Hindlimb muscle (tissue), 1 donor: ENCODE measurements around the gene CCND1. TPM values are rescaled to one million over a fixed set of nuclear protein-coding genes. Genes with fewer than 3 reads are reported as not detected.

Experiments used
- DNase-seq: peaks from one replicate; pipeline ENCODE4 v3.0.0-alpha.2; 2013
- polyA plus RNA-seq: library from polyadenylated mRNA; unstranded; fragments of 120-200 nt; gene quantifications from one replicate; pipeline ENCODE4 v1.2.1, GENCODE V29; 2013; ENCODE audit not compliant: insufficient read length

CCND1 gene
- 66.7 TPM for polyA plus RNA-seq

- peak; percentile 72 for DNase-seq
Measured at GRCh38 chr11:69640995-69641581, at the start of gene CCND1. Gene CCND1, plus strand, starts transcription at chr11:69641156. Its CDS starts 158 bp downstream, at chr11:69641314.

DNA sequence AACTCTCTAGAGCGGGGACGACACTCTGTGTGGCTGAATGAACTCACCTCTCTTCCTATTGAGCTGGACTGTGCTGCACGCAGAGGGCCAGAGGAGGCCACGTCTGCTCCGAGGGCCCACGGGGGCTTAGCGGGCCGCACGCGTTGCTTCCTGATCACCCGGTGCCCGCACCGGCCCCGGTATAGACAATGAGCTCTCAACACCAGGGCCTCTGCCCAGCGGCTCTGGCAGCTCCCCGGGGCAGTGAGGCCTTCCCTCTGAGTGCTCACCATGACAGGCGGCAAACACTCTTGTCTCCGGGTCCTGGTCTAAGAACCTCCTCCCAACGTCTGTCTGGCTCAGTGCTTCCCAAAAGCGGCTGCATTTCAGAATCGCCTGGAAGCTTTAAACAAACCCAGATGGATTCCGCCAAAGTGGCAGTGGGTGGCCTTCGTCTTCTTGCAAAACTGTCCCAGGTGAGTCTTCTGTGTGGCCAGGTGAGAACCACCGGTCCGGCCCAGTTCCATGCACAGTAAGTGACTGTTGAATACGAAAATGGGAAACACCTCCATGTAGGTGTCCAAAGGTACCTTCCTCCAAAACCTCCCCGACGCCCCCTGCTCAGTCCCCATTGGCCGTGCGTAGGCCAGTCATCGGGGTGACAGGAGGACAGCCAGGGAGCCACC, 47.8 kb upstream of the CCND1 start:
- DNase-seq = no peak

GRCh38 chr11:69593851-69594250, 47.1 kb upstream of the CCND1 start:
- no peak for DNase-seq

- no peak for DNase-seq
Measured at GRCh38 chr11:69594481-69594880, 46.5 kb upstream of the CCND1 start.

GRCh38 chr11:69595805-69596665, 44.9 kb upstream of the CCND1 start:
- DNase-seq = no peak

DNA sequence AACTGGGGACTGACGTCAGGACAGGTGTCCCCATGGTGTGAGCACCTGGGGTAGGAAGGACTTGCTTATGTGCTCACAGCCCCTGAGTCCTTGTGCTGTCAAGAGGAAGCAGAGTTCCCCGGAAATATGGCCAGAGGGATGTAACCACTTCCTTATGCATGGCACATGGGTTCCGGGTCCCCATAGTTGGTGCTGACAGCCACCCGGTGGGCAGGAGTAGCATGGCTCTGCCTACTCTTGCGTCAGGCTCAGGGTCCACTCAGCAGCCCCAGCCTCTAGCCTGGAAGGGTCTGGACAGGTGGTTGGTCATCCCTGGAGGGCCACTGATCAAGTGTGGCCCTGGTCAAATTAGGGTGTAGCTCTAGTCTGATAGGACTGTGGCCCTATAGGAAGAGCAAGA, 42.8 kb upstream of the CCND1 start:
- DNase-seq = no peak

GRCh38 chr11:69599502-69599901, 41.5 kb upstream of the CCND1 start:
- DNase-seq = no peak

DNA sequence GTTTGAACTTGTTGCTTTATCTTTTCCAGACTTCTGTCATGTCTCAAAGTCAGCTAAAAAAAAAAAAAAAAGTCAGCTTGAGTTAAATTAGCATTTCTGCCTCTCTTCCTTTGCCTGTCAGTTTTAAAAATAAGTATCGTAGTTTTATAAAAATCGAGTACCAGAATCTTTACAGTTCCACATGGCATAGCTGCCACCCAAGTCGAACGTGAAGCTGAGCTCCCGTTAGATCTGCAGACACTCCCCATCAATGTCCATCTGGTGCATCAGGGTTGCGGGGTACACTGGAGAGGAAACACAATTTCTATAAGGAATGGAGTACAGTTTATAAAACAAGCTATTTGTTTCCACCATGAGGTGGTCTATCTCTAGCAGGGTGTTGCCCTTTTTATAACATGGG, 41.0 kb upstream of the CCND1 start:
- DNase-seq = no peak

GRCh38 chr11:69601011-69601975, 39.7 kb upstream of the CCND1 start:
- DNase-seq = no peak

DNA sequence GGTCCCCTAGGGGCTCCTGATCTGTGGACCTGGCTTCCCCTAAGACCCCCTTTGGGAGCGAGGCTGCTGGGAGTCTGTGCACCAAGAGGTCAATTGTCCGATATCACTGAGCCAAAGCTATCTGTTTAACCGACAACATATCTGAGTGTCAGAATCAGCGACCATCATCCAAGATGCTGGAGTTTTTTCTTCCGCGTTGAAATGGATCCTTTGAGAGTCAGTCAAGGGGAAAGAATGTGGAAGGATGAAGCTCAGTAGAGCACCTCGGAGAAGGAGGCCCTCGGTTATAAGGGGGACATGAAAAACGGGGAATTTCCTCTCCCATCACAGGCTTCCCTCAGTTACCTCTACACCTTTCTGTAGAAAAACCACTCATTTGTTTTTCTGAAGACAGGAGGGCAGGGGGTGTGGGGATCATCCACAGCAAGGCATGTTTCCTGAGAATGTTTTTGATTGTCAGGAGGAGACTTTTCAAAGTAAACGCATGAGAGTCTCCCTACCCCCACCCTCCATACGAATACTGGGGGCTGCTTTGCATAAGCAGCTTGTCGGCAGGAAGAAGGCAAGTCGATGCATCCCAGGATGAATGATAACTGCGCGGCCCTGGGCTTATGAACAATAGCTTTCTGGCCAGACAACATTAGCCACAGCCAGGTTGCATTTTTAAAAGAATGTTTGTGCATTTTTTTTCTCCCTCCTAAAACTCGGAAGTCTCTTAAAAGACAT, 37.7 kb upstream of the CCND1 start:
- no peak for DNase-seq

DNA sequence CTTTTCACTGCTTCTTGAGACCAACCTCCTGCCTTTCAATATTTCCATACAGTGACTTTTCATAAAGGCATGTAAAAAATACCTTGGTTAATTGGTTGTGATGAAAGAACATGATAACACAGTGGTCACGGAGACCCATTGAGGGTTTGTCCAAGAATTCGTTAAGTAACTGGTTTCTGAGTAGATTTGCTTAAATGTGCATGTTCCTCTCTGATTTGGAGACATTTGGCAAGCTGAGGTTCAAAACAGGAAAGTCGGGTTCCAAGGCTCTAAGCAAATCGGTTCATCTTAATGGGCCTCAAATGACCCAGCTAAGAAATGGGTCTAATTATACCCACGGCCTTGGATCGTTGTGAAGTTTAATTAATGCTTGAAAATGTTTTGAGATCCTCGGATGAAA, 36.9 kb upstream of the CCND1 start:
- DNase-seq = no peak

DNA sequence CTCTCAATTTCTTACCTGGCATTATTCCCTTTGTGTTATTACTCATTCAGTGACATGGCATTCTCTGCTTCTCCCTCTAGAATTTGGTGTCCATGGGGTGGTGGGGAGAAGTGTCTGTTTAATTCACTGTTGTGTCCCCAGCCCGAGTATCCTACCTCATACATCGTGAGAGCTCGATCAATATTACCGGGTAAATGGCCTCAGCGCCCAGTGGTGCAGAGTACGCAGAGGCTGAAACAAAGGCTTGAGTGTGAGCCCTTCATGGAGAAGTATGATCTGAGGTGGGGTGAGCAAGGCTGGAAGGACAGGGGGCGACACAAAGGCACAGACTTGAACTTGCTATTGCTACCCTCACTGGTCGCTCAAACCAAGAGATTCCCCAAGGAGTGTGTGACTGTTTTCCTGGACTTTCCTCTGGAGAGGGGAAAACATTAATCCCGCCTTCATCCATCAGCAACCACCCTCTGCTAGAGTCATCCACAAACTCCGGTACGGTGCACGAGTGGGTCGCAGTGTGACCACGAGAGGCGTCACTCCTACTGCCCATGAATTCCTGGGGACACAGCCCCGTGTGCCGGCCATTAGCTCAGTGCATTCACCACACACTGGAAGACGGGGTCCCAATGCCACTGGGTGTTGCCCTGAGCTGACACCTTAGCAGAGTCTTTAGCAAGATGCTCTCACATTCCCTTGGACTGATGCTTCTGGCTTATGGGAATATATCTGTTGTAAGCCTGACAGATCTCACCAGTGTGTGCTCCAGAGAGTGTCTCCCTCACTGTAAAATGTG, 35.0 kb upstream of the CCND1 start:
- no peak for DNase-seq

DNA sequence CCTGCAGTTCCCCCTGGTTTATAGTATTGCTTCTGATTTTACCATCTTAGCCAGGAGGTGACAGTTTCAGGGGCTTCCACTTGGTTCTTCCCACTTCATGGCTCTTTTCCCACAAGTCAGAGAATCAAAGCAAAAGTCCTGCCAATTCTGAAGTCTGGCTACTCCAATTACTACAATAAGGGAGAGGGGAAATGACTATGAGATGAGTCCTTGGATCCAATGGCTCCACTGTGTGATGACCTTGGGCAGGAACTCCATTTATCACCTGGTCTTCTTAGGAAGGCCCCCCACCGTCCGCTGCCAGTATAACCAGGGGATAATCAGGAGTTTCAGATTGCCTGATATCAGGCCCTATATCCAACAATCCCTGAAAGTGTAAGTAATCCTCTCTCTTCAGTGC, 31.6 kb upstream of the CCND1 start:
- DNase-seq = no peak

GRCh38 chr11:69611548-69612526, 29.1 kb upstream of the CCND1 start:
- no peak for DNase-seq

DNA sequence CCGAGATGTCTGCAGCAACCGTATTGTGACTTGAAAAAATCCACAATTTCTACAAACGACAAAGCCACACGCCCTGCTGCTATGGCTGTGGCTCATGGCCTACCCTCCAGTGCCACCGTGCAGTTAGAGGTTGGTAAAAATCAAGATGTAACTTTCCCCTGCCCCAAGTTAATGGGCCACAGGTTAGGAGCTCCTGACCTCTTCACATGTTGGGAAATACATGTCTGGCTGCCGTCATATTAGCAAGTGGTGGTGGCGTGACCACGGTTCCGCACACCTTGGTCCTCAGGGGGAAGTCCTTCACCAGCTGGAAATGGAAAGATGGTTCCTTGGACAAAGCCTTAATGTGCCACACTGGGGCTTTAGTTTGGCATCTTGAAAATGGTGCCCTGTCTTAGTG, 27.4 kb upstream of the CCND1 start:
- DNase-seq = no peak

- no peak for DNase-seq
Measured at GRCh38 chr11:69614085-69614484, 26.9 kb upstream of the CCND1 start.

DNA sequence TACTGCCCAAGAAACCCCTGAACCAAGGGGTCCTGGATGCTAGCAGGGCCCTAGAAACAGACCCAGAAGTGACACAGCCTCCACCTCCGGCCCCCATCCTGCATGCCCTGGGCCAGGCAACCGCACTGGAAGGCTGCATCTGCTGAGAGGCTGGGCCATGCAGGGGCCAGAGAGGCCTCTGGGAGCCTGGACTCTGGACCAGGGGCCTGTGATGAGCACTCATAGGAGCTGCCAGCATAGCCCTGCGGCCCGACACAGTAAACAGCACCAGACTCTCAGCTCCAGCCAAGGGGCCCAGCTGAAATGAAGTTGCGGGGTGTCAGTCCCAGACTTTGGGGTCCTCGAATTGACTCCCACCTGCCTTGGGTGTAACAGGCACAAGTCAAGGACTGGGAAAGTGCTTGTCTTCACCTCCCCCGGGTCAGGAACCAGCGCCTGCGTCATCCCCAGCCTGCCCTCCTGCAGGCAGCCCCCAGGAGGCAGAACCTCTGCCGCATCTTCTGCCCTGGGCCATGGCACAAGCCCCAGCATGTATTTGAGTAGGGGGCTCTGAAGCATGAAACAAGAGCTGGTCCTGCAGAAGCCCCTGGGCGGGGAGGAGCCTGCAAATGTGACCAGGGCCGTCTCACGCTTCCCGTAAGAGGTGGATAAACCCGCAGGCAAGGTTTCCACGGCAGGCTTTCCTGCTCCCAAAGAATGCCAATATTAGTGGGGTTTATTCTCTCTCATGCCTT, 25.2 kb upstream of the CCND1 start:
- no peak for DNase-seq

- no peak for DNase-seq
Measured at GRCh38 chr11:69617220-69617619, 23.7 kb upstream of the CCND1 start.

- no peak for DNase-seq
Measured at GRCh38 chr11:69617682-69618081, 23.3 kb upstream of the CCND1 start.
